Activated CD4-positive, alpha-beta T cell treated with anti-CD3 and anti-CD28 coated beads, Interleukin-2, amount 50 U/mL, for 16 hours (primary cell): ENCODE data around the gene HTRA3.

Experiments used
- DNase-seq: peaks from one replicate; pipeline ENCODE4 v3.0.0-alpha.2; 2020

HTRA3 gene

DNA sequence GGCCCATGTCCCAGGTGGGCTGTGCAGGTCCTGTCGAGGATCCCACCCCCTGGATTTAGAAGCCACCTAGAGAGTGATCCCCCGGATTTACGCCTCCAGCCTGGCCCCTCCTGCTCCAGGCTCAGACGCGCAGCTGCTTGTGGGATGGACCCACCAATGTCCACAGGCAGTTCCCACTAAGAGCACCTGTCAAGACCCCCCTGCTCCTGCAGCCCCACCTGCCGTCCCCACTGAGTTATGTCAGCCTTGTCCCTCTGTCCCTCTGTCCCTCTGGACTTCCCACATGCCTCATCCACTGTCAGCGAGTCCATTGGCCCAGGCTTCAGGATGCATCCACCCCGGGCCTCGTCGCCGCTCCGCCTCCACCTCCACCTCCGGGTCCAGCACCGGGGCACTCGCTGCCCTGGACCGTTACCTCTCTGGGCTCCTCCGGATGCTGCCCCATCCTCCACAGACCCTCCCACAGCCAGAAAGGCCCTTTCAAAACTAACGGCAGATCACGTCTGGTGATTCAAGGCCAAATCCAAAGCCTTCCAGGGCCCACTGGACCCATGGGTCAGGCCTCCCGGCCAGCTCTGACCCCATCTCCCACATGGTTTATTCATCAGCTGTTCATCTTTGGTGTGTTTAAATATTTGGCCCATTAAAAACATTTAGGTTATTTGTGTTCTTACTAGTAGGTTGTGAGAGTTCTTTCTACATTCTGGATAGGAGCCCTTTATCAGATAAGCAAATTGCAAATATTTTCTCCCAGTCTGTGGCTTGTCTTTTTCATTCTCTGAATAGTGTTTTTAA is 28.3 kb downstream of the HTRA3 start:
- DNase-seq = no peak

GRCh38 chr4:8300832-8301231 is 31.3 kb downstream of the HTRA3 start:
- DNase-seq = no peak

- DNase-seq = no peak
These were observed 32.5 kb downstream of the HTRA3 start for GRCh38 chr4:8301851-8302730.

- no peak for DNase-seq
These were observed 33.5 kb downstream of the HTRA3 start for GRCh38 chr4:8303081-8303480.

DNA sequence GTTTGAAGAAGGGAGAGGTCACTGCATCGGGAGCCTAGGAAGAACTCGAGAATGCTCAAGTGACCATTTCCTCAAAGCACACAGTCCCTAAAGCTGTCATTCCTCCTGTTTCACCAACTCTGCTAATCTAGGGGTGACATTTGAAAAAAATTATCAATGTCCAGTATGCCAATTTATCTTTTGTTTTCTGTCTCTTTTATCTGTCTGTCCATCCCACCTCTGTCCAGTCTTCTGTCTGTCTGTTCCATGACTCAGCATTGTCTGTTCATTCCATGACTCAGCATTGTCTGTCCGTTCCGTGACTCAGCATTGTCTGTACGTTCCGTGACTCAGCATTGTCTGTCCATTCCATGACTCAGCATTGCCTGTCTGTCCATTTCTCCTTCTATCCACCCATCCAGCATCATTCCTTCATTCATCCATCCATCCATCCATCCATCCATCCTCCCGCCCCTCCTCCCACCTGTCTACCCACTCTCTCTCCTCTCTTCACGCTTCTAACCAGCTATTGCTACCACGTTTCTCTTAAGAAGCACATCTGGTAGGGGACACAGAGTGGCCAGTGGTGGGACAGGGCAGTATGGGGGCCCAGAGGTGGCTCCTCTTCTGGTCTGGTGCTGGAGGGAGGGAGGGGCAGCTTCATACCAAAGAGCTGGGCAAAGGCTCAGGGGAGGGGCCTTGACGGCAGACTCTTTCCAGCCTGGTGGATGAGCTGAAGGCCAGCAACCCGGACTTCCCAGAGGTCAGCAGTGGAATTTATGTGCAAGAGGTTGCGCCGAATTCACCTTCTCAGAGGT is 34.1 kb downstream of the HTRA3 start:
- DNase-seq = peak; percentile 23

- DNase-seq = no peak
These were observed 35.5 kb downstream of the HTRA3 start for GRCh38 chr4:8304827-8305695.

GRCh38 chr4:8305851-8306471 is 36.4 kb downstream of the HTRA3 start:
- DNase-seq = no peak

GRCh38 chr4:8306511-8307021 is 37.0 kb downstream of the HTRA3 start:
- DNase-seq = no peak

- DNase-seq = no peak
These were observed 37.6 kb downstream of the HTRA3 start for GRCh38 chr4:8307121-8307520.

DNA sequence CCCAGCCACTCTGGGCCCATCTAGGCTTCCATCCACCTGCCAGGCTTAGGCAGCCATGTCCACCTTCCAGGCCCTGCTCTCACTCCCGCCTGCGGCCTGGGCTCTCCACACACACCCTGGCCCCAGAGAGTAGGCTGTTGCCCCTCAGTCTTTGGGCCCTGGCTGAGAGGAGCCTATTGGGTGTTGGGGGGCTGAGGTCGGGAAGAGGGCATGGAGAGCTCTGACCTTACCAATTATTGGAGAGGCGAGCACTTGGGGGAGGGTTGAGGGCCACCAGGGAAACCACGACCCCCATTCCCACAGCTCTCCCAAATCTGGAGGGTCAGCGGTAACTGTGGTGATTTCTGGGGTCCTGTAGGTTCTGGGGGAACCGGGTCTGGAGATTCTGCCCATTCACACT is 38.2 kb downstream of the HTRA3 start:
- DNase-seq = no peak

DNA sequence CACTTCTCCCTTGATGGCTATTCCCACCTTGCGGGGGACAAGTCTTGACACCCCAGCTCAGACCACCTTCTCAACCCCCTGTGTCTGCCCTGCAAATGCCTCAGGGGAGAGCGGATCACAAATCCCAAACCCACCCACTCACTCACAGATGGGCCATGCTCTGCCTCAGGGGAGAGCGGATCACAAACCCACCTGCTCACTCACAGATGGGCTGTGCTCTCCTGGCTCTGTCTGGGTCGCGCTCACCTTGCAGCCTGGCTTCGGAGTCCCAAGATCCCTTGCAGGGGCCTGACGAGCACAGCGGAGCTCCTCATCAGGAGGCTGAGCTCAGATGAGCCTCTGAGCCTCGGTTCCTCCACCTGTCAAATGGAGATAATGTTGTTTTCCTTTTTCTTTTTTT is 38.6 kb downstream of the HTRA3 start:
- no peak for DNase-seq

GRCh38 chr4:8308856-8309771 is 39.6 kb downstream of the HTRA3 start:
- no peak for DNase-seq

DNA sequence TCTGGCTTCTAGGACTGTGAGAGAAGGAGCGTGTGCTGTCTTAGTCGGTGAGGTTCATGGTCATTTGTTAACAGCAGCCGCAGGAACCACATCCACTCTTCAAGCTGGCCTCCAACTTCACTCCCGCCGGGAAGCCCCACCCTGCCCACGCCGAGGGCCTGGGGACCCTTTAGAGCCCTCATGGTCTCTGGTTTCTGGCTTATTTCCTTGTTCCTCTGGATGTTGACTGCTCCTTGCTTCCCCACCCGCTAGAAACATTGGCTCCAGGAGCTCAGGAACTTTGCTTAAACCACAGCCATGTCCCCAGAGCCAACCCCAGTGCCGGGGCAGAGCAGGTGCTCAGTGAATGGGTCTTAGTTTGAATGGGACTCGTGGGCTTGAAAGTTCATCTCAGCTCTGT is 40.8 kb downstream of the HTRA3 start:
- no peak for DNase-seq

DNA sequence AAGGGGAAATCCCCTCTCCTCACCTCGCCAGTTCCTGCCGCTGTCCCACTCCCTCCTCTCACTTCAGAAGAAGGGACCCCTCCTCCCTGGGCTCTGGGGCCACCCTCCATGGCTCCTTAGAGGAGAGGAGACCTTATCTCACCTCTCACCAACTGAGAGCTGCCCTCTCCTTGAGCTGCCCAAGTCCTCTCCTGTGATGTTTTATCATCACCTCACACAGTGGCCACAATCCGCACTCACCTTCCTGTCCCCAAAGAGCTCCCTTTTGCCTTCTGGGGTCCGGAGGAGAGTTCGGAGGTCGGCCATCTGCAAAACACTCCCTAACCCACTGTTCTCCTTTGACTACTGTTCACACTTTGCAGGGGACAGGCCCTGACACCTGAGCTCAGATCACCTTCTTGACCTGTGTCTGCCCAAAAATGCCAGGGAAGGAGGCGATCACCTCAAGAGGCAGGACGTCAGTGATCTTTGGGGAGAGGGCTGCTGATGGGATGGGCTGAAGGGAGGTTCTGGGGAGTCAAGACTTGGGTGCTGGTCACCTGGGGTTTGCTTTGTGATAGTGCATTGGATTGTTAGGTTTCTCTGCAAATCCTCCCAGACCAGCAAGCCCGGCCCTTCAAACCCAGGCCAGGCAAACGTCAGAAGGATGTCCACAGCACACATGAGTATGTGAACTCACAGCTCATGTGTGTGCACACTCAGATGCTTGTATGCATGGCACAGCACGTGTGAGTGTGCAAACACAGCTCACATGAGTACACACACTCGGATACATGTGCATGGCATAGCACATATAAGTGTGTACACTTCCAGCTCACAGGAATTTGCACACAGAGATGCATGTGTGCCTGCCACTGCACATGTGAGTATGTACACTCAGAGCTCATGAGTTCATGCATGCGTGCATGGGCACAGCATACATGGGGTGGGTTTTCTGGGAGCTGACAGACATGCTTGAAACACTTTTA is 41.8 kb downstream of the HTRA3 start:
- DNase-seq = no peak

- DNase-seq = no peak
These were observed 42.5 kb downstream of the HTRA3 start for GRCh38 chr4:8312069-8312445.

DNA sequence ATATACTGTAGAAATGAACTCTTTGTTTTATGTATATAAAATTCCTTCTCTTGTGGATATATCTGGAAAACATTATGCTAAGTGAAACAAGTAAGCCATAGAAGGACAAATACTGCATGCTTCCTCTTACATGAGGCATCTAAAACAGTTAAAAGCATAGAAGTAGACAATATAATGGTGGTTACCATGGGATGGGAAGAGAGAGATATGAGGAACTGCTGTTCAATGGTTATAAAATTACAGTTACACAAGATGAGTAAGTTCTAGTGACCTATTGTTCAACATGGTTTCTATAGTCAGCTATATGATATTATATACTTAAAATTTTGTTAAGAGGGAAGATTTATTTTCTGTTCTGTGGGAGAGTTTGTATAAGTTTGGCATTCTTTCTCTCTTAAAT is 43.4 kb downstream of the HTRA3 start:
- DNase-seq = no peak

DNA sequence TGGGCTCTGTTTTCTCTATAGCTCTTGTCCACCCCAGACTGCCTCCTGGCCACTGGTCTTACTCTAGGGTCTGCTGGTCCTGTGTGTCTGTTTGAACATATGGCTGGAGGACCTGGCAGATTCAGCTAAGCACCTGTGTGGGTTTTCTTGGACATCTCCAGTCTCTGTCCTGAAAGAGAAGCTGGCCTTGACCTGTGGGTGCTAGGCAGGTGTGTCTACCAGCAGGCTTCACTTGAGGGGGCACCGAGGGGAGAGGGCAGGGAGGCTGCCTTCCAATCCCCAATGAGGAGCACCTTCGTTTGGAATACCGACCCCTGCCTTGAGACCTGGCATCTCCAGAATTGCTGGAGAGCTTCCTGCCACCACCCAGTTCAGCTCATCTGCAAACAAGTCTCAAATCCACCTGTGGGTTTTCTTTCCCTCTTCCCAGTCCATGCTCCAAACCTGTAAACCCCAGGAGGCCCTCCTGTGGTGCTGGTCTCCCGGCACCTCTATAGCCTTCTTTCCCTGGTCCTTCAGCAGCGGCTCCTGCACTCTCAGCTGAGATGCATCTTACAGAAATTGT is 45.2 kb downstream of the HTRA3 start:
- DNase-seq = no peak

DNA sequence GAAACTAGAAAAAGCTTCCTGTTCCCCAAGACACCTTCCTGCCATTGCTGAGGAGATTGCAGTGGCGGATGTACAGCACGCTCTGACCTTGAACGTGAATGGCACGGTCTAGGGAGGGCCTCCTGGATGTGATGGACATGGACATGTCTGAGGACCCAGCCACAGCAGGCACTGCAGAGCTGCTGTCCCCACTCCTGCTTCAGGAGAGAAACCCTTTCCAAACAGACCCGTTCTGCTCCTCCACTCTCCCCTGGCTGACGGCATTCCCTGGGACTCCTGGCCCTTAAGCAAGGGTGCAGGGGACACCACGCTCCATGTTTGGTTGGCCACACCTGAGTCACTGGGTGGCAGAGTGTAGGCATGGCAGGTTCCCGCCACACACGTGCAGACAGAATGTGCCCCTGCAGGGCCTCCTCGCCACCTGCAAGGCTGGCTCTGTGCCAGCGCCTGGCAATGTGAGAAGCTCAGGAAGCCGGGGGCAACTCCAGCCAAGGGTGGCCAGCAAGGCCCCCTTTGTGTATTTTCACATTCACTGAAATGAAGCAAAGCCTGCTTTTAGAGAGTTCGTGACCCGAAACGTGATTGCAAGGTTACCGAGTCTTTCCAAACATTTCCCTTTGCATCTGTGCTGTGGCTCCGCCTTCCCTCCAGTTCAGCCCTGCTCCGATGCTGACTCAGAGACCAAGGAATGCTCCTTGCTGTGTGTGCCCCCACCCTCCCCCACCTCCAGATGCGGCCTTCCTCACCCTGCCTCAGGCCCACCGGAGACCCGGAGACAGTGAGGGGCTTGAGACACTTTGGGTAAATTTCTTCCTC is 46.1 kb downstream of the HTRA3 start:
- DNase-seq = no peak
